ENCODE measurements around the gene NSDHL.
"Not testable (repeated sequence)": the region's sequence is repeated elsewhere in the genome, so short reads cannot be mapped to it uniquely, and the experiment has no call there.

Gene NSDHL

GRCh38 chrX:152908486-152908885 is 77.6 kb downstream of the NSDHL start:
- TF ChIP-seq CSDC2 (CRISPR knock-in tag; IDR thresholded peaks at IDR 0.05) (no peak), OSR1 (CRISPR knock-in tag; IDR thresholded peaks at IDR 0.05) (no peak), ZFP3 (CRISPR knock-in tag; IDR thresholded peaks at IDR 0.05) (no peak), ARNTL (CRISPR knock-in tag; IDR thresholded peaks at IDR 0.05; ENCODE audit: borderline replicate concordance, low read depth) (no peak), GLIS3 (CRISPR knock-in tag; IDR thresholded peaks at IDR 0.05) (no peak), RARB (CRISPR knock-in tag; IDR thresholded peaks at IDR 0.05) (no peak), TSHZ2 (CRISPR knock-in tag; IDR thresholded peaks at IDR 0.05) (no peak), ZNF565 (CRISPR knock-in tag; conservative IDR thresholded peaks at IDR 0.05; ENCODE audit: low read depth) (no peak), PPARA (CRISPR knock-in tag; IDR thresholded peaks at IDR 0.05; ENCODE audit: borderline replicate concordance) (no peak)
- no peak for ATAC-seq

DNA sequence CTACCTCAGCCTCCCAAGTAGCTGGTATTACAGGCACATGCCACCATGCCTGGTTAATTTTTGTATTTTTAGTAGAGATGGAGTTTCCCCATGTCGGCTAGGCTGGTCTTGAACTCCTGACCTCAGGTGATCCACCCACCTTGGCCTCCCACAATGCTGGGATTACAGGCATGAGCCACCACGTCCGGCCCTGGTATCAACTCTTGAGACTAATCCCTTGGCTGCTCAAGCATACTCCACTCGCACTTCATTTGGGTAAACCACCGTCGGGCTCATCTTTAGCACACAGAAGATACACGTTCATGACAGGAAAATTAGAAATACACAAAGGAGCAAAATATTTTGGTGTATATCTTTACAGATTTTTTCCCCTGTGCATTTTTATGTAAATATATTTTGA is 79.2 kb downstream of the NSDHL start:
- ATAC-seq, result not testable (repeated sequence)

DNA sequence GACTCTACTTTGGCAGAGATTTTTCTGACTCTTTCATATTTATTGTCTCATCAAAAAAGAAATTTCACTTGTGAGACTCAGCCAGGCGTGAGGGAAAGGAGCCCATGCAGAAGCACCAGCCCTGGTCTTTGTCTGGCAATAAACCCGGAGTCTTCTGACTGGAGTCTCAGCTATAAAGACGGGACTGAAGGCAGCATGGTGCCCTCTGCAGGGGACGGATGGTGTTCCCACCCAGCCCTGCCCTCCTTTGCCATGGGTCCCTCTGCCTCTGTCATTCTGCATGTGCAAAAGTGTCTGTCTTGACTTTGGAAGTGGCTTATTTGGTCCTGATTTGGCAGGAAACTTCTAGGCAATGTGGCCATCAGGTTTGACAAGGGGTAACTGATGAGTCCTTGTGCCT is 81.2 kb downstream of the NSDHL start:
- no peak for ATAC-seq
- TF ChIP-seq PATZ1 (CRISPR knock-in tag; IDR thresholded peaks at IDR 0.05; ENCODE audit: borderline replicate concordance) (no peak), ARNTL (CRISPR knock-in tag; IDR thresholded peaks at IDR 0.05; ENCODE audit: borderline replicate concordance, low read depth) (no peak), TSHZ2 (CRISPR knock-in tag; IDR thresholded peaks at IDR 0.05) (no peak), CSRNP3 (CRISPR knock-in tag; IDR thresholded peaks at IDR 0.05) (no peak)
- TF ChIP-seq, protein P1, sequence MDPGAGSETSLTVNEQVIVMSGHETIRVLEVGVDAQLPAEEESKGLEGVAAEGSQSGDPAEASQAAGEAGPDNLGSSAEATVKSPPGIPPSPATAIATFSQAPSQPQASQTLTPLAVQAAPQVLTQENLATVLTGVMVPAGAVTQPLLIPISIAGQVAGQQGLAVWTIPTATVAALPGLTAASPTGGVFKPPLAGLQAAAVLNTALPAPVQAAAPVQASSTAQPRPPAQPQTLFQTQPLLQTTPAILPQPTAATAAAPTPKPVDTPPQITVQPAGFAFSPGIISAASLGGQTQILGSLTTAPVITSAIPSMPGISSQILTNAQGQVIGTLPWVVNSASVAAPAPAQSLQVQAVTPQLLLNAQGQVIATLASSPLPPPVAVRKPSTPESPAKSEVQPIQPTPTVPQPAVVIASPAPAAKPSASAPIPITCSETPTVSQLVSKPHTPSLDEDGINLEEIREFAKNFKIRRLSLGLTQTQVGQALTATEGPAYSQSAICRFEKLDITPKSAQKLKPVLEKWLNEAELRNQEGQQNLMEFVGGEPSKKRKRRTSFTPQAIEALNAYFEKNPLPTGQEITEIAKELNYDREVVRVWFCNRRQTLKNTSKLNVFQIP (CRISPR knock-in tag; IDR thresholded peaks at IDR 0.05; ENCODE audit: borderline replicate concordance, low read depth), result no peak

DNA sequence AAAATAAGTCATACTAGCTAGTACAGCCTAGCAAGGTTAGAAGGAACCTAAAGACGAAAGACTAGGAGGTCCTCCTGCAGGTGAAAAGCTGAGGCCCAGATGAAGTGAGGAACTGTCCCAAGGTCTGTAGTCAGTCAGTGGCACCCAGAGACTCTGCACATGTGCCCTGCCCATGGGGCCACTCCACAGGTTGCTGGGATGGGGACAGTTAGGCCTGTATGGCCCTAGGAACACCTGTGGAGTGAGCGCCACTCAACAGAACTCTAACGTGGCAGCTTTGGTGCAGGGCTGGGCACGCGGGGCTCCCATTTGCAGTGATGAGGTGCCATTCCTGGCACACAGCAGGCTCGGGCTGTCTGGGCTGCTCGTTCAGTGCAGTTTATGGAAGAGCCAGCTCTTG is 81.8 kb downstream of the NSDHL start:
- no peak for TF ChIP-seq BACH2 (CRISPR knock-in tag; IDR thresholded peaks at IDR 0.05; ENCODE audit: borderline replicate concordance)
- TF ChIP-seq ZFP3 (CRISPR knock-in tag; IDR thresholded peaks at IDR 0.05), result no peak
- TF ChIP-seq SNAI2 (CRISPR knock-in tag; IDR thresholded peaks at IDR 0.05), result no peak
- TF ChIP-seq ZC3H10 (CRISPR knock-in tag; IDR thresholded peaks at IDR 0.05), result no peak
- TF ChIP-seq TSHZ2 (CRISPR knock-in tag; IDR thresholded peaks at IDR 0.05), result no peak
- TF ChIP-seq TCF4 (CRISPR knock-in tag; IDR thresholded peaks at IDR 0.05; ENCODE audit: borderline replicate concordance), result no peak
- no peak for TF ChIP-seq ESRRG (CRISPR knock-in tag; IDR thresholded peaks at IDR 0.05)
- no peak for TF ChIP-seq RARB (CRISPR knock-in tag; IDR thresholded peaks at IDR 0.05)
- no peak for TF ChIP-seq ZNF565 (CRISPR knock-in tag; conservative IDR thresholded peaks at IDR 0.05; ENCODE audit: low read depth)
- no peak for TF ChIP-seq ZNF70 (CRISPR knock-in tag; IDR thresholded peaks at IDR 0.05)
- no peak for ATAC-seq

Measured in SK-N-SH treated with all-trans-retinoic acid at 6 μM for 48 hours (cell line).